GM23338 (cell line): ENCODE results near the gene FAM117B. TPM values are rescaled to one million over a fixed set of nuclear protein-coding genes. Genes with fewer than 3 reads are reported as not detected.

Experiments used
- ATAC-seq: fragments of 200-7000 bp; cut with Tn5 transposase; 3 replicates; pipeline ENCODE4 v1.9.1; 2020
- DNase-seq: peaks from one replicate; pipeline ENCODE4 v3.0.0-alpha.2; 2015; ENCODE audit warnings: low spot score
- H2AFZ ChIP-seq: fragments of 200-600 bp; sonication (generic); 2 replicates; pipeline ENCODE4 v1.8.0; 2016; ENCODE audit warnings: antibody characterized with exemption, mild to moderate bottlenecking, moderate library complexity
- H3F3A ChIP-seq: fragments of 200-600 bp; sonication (generic); replicated peaks from 2 replicates; pipeline ENCODE4 v1.8.0; 2017; ENCODE audit warnings: antibody characterized with exemption, mixed run types, low read depth
- H3K27ac ChIP-seq: fragments of 200-600 bp; sonication (generic); 2 replicates; pipeline ENCODE4 v1.6.1; 2016; ENCODE audit warnings: low read depth
- H3K27me3 ChIP-seq: fragments of 200-600 bp; sonication (generic); 2 replicates; pipeline ENCODE4 v1.8.0; 2016; ENCODE audit warnings: mild to moderate bottlenecking, mixed run types, moderate library complexity; ENCODE audit not compliant: insufficient read depth
- H3K36me3 ChIP-seq: fragments of 200-600 bp; sonication (generic); 2 replicates; pipeline ENCODE4 v1.8.0; 2016; ENCODE audit warnings: mild to moderate bottlenecking; ENCODE audit not compliant: insufficient read depth
- H3K4me1 ChIP-seq: fragments of 200-600 bp; sonication (generic); 2 replicates; pipeline ENCODE4 v1.8.0; 2016; ENCODE audit warnings: mild to moderate bottlenecking, moderate library complexity; ENCODE audit not compliant: insufficient read depth
- H3K4me2 ChIP-seq: fragments of 200-600 bp; sonication (generic); 2 replicates; pipeline ENCODE4 v1.7.1; 2017; ENCODE audit warnings: mixed run types
- H3K4me3 ChIP-seq: fragments of 200-600 bp; sonication (generic); 2 replicates; pipeline ENCODE4 v1.6.1; 2016; ENCODE audit warnings: mixed run types
- H3K79me2 ChIP-seq: fragments of 200-600 bp; sonication (generic); replicated peaks from 2 replicates; pipeline ENCODE4 v1.8.0; 2017; ENCODE audit warnings: mild to moderate bottlenecking; ENCODE audit not compliant: insufficient read depth
- H3K9me2 ChIP-seq: fragments of 200-600 bp; sonication (generic); 2 replicates; pipeline ENCODE4 v1.8.0; 2017; ENCODE audit not compliant: insufficient read depth
- H4K20me1 ChIP-seq: fragments of 200-600 bp; sonication (generic); replicated peaks from 2 replicates; pipeline ENCODE4 v1.8.0; 2017; ENCODE audit warnings: mild to moderate bottlenecking; ENCODE audit not compliant: insufficient read depth
- H3K27ac Mint-ChIP-seq: 2 replicates; pipeline ENCODE4 v1.8.0; 2020; ENCODE audit warnings: inconsistent platforms, mild to moderate bottlenecking, moderate library complexity, mixed read lengths
- H3K27me3 Mint-ChIP-seq: 3 replicates; pipeline ENCODE4 v1.8.0; 2022; ENCODE audit warnings: low read depth, mild to moderate bottlenecking, moderate library complexity, mixed read lengths, inconsistent platforms; ENCODE audit not compliant: insufficient read depth, poor library complexity
- H3K36me3 Mint-ChIP-seq: 3 replicates; pipeline ENCODE4 v1.8.0; 2021; ENCODE audit warnings: low read depth, mild to moderate bottlenecking, inconsistent platforms, moderate library complexity, mixed read lengths
- H3K4me1 Mint-ChIP-seq: 3 replicates; pipeline ENCODE4 v1.8.0; 2020; ENCODE audit warnings: mild to moderate bottlenecking, inconsistent platforms, mixed read lengths
- H3K4me3 Mint-ChIP-seq: 3 replicates; pipeline ENCODE4 v1.8.0; 2021; ENCODE audit warnings: moderate library complexity, mild to moderate bottlenecking, inconsistent platforms, mixed read lengths
- H3K9me3 Mint-ChIP-seq: 3 replicates; pipeline ENCODE4 v1.8.0; 2020; ENCODE audit warnings: moderate library complexity, mild to moderate bottlenecking, inconsistent platforms, mixed read lengths
- CREB1 ChIP-seq: fragments of 250-450 bp; sonication (Bioruptor Pico); IDR thresholded peaks from 2 replicates; pipeline ENCODE4 v1.5.0; 2020; ENCODE audit warnings: low read depth, mild to moderate bottlenecking, moderate library complexity
- CTCF ChIP-seq, 2 experiments: fragments of 200-600 bp in 1 of 2; sonication (generic) in 1 of 2; conservative IDR thresholded peaks; 2 replicates each; pipeline versions ENCODE4 v1.5.1 to v1.6.1; 2016 to 2017; ENCODE audit warnings: antibody characterized with exemption in 2 of 2, low read depth in 2 of 2, mild to moderate bottlenecking in 2 of 2, moderate library complexity in 1 of 2
- ETS1 ChIP-seq: IDR thresholded peaks from 2 replicates; pipeline ENCODE4 v1.6.1; 2016; ENCODE audit warnings: antibody characterized with exemption
- EZH2 ChIP-seq: fragments of 200-600 bp; sonication (generic); IDR thresholded peaks from one replicate; pipeline ENCODE4 v1.8.0; 2017; ENCODE audit warnings: antibody characterized with exemption, mild to moderate bottlenecking, low read depth; ENCODE audit not compliant: unreplicated experiment
- EZH2phosphoT487 ChIP-seq: fragments of 200-600 bp; sonication (generic); IDR thresholded peaks from one replicate; pipeline ENCODE4 v1.8.1; 2018; ENCODE audit warnings: antibody characterized with exemption; ENCODE audit not compliant: unreplicated experiment
- JUNB ChIP-seq: IDR thresholded peaks from one replicate; pipeline ENCODE4 v1.6.1; 2016; ENCODE audit warnings: antibody characterized with exemption; ENCODE audit not compliant: unreplicated experiment
- NANOG ChIP-seq: IDR thresholded peaks from 2 replicates; pipeline ENCODE4 v1.6.1; 2016; ENCODE audit warnings: antibody characterized with exemption, borderline replicate concordance
- POLR2AphosphoS5 ChIP-seq: IDR thresholded peaks from 2 replicates; pipeline ENCODE4 v1.6.1; 2016; ENCODE audit warnings: antibody characterized with exemption, low read depth
- REST ChIP-seq: IDR thresholded peaks from one replicate; pipeline ENCODE4 v1.6.1; 2018; ENCODE audit warnings: antibody characterized with exemption; ENCODE audit not compliant: unreplicated experiment
- STAT1 ChIP-seq: IDR thresholded peaks from one replicate; pipeline ENCODE4 v1.6.1; 2016; ENCODE audit warnings: antibody characterized with exemption; ENCODE audit not compliant: unreplicated experiment
- ZNF114 ChIP-seq: fragments of 250-450 bp; sonication (Bioruptor Pico); IDR thresholded peaks from 2 replicates; pipeline ENCODE4 v1.5.0; 2020; ENCODE audit warnings: mild to moderate bottlenecking, moderate library complexity
- ZNF331 ChIP-seq: fragments of 250-450 bp; sonication (Bioruptor Pico); IDR thresholded peaks from 2 replicates; pipeline ENCODE4 v1.5.0; 2020; ENCODE audit warnings: low read depth, mild to moderate bottlenecking, moderate library complexity
- ZNF462 ChIP-seq: fragments of 250-450 bp; sonication (Bioruptor Pico); IDR thresholded peaks from 2 replicates; pipeline ENCODE4 v1.5.0; 2020; ENCODE audit warnings: mild to moderate bottlenecking, moderate library complexity
- polyA plus RNA-seq: library from polyadenylated mRNA; unstranded; fragments of >200 nt; fragmentation: Nextera tagmentation; extraction: Ambion mirVana; gene quantifications from 2 replicates; pipeline ENCODE4 v1.2.1, GENCODE V29; 2016
- total RNA-seq: library from RNA; depleted of rRNA; stranded (reverse); fragments of >200 nt; shearing (Covaris generic); gene quantifications from 2 replicates; pipeline ENCODE4 v1.2.3, GENCODE V29; 2014

The FAM117B gene
- total and polyA plus RNA-seq, 2 experiments from 2014 or later, result 8.4 to 23.0 TPM

- H3K9me2 ChIP-seq, result no peaks in the 10 kb centered on the region
- H3K4me2 ChIP-seq, result no peak overlapping the region
- no peak overlapping the region for H3K27ac Mint-ChIP-seq
- peaks cover 17% of the 10 kb centered on the region for H3K4me1 Mint-ChIP-seq
- H3K27me3 ChIP-seq, result no peaks in the 10 kb centered on the region
- peaks cover 17% of the 10 kb centered on the region for H3K4me1 ChIP-seq
- DNase-seq, result no peak
- no peak overlapping the region for H2AFZ ChIP-seq
- H3K36me3 Mint-ChIP-seq, result no peaks in the 10 kb centered on the region; the same call in 2 of the 3 replicates
- no peak overlapping the region for H3K4me3 ChIP-seq
- peaks cover 5% of the 10 kb centered on the region for H3K27me3 Mint-ChIP-seq
- H3K79me2 ChIP-seq, result peaks cover 19% of the 10 kb centered on the region
- H3K9me3 Mint-ChIP-seq, result no peaks in the 10 kb centered on the region
- H3K36me3 ChIP-seq, result no peaks in the 10 kb centered on the region
- ATAC-seq, result no peak
- H3K27ac ChIP-seq, result no peak overlapping the region
- H3K4me3 Mint-ChIP-seq, result no peak overlapping the region; the same call in 2 of the 3 replicates
- H4K20me1 ChIP-seq, result peaks cover 4% of the 10 kb centered on the region
- peaks cover 3% of the 10 kb centered on the region; the same call in 1 of the 2 replicates for H3F3A ChIP-seq
- TF ChIP-seq ETS1 (no peak), EZH2 (no peak), CTCF (conservative IDR thresholded peaks at IDR 0.05; ENCODE audit: low read depth in 2 of 2) (no peak), CREB1 (CRISPR knock-in tag) (no peak), EZH2phosphoT487 (no peak), STAT1 (no peak), NANOG (no peak), ZNF462 (no peak), POLR2AphosphoS5 (no peak), REST (no peak), ZNF114 (CRISPR knock-in tag) (no peak), JUNB (no peak), ZNF331 (CRISPR knock-in tag) (no peak)
These were observed 2.0 kb upstream of the FAM117B start for GRCh38 chr2:202632682-202633290.
